NCI-H2107 treated with DMSO at 0.1 percent for 48 hours (cell line): ENCODE measurements around the gene TMEM87A.
A peak's percentile ranks its signal among the peaks of the same experiment; 100 is the strongest.
"Not testable (repeated sequence)": the region's sequence is repeated elsewhere in the genome, so short reads cannot be mapped to it uniquely, and the experiment has no call there.

Experiments
- DNase-seq: peaks from one replicate; lab custom pipeline; 2025; ENCODE audit not compliant: unreplicated experiment; lab: John Stamatoyannopoulos, UW

TMEM87A gene

DNA sequence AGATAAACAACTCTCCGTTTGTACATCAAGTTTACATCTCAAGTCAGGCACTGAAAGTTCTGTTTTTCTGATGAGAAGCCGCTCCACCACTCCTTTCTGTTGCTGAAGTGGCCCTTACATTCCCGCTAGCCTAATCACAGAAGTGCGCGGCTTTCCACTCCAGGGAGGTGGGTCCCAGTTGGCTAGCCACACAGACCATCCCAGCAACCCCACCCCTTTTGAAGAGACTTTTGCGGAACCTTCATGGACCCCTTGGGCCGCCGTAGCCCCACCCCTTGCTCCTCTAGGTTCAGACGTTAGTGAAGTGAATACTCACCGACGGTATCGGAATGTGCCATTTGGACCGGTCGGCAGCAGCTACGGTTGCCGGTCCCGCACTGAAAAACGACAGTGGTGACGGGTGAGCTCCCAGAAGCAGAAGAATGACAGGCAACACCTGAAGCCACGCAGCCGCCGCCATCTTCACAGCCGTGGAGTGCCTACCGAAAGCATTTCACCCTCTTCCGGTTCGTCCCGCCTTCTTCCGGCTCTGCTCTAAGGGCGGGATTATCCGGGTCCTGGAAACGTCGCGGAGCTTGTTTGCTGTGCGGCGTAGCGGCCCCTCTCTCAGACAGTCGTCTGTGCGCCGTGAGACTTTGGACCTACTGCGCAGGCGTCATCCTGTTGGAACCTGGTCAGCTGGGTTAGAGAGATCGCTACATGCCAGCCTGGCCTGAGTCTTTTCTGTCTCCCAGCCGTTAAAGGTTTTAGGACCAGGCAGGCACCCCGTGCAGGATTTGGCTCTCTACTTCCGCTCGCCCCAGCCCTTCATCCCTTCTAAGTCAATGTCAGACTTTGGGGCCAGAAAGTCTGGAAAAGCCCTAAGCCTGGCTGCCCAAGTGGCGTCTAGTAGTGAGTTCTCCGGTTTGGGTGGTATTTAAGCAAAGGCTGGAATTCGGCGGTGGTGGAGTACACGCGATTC lies at the start of gene TMEM87A, which contains the start of gene GANC:
TMEM87A (minus strand) TSS at position 495 of the 961 bp plus-strand sequence; CDS start at position 460, 35 bp downstream.
GANC (plus strand) TSS at position 263 of the 961 bp plus-strand sequence. CDS start 1,281 bp downstream, outside the sequence.
- peak; percentile 83 for DNase-seq

- no peak for DNase-seq
These were observed 46.0 kb upstream of the TMEM87A start for GRCh38 chr15:42319206-42319605.

DNA sequence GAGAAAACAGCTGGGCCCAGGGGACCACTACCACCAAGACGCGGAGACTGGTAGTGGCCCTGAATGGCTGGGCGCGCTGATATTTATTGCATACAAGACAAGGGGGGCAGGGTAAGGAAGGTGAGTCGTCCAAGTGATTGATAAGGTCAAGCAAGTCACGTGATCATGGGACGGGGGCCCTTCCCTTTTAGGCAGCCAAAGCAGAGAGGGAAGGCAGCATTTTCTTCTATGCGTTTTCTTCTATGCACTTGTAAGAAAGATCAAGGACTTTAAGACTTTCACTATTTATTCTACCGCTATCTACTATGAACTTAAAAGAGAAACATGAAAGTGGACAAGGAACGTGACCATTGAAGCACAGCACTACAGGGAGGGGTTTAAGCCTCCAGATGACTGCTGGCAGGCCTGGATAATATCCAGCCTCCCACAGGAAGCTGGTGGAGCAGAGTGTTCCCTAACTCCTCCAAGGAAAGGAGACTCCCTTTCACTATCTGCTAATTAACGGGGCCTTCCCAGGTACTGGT lies 43.1 kb upstream of the TMEM87A start:
- not testable (repeated sequence) for DNase-seq

DNA sequence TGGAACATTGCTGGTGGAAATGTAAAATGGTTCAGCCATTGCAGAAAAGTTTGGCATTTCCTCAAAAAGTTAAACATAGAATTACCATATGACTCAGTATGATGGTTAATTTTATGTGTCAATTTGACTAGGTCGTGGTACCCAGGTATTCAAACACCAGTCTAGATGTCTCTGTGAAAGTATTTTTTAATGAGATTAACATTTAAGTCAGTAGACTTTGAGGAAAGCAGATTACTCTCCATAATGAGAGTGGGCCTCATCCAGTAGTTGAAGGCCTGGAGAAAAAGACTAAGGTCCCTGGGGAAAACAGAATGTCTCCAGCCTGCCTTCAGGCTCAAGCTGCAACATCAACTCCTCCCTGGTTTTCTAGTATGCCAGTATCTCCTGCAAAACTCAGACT lies 42.3 kb upstream of the TMEM87A start:
- DNase-seq: no peak

DNA sequence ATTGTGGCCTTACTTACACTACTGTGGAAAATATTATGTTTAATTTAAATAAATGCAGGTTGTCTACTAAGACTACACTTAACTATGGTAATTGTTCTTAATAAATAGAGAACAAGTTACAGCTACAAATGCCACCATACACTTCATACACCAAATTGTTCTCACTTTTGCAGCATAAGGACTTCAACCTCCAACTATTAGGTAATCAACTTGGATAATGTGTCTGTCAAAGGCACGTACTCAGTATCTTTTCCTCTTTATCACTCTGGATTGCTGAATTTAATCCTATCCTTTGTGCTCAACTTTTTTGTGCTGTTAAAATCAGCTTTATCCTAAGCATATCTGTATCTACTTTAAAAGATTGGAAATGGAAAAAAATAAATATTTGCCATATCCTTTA lies 41.6 kb upstream of the TMEM87A start:
- DNase-seq: no peak

- no peak for DNase-seq
These were observed 40.2 kb upstream of the TMEM87A start for GRCh38 chr15:42313463-42313862.

DNA sequence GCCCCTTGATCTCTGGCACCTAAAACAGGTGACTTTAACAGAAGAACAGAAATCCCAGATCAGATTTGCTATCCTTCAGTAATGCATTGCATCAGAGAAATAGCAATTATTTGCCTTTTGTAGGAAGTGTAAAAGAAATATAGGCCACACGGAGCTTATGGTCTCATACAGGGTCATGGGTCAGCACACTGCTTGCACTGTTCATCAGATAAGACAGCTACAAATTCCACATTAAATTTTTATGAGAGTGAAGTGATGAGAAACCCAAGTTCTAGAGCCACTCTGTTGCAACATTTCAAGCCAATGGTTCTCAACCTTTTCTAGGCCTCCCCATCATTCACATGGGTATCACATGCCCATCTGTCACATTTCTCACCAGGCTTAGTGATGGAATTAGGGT lies 33.4 kb upstream of the TMEM87A start:
- no peak for DNase-seq

- not testable (repeated sequence) for DNase-seq
These were observed 27.8 kb upstream of the TMEM87A start for GRCh38 chr15:42301004-42301403.

GRCh38 chr15:42289166-42289565 lies 15.9 kb upstream of the TMEM87A start:
- DNase-seq: no peak

GRCh38 chr15:42287931-42288330 lies 14.7 kb upstream of the TMEM87A start:
- no peak for DNase-seq

- no peak for DNase-seq
These were observed 13.3 kb upstream of the TMEM87A start for GRCh38 chr15:42286445-42287029.

GRCh38 chr15:42285034-42285433 lies 11.8 kb upstream of the TMEM87A start:
- DNase-seq: no peak

GRCh38 chr15:42284551-42284950 lies 11.3 kb upstream of the TMEM87A start:
- no peak for DNase-seq

DNA sequence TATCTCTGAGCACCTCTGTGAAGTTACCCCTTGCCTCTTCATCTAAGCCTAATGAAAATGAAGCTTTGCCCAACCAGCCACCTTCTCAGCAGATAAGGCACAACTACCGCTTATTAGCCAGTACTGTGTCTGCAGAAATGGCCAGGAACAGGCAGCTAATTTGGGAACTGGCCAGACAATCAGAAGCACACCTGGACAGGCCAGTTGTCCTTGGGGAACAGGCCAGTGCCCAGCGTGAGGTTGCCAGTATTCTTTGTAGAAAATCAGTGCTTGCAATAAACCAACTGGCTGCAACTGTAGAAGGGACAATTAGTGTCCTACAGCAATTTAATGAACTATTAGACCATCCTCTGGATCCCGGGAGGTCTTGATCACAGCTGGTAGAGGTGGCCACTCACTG lies 10.4 kb upstream of the TMEM87A start:
- no peak for DNase-seq

DNA sequence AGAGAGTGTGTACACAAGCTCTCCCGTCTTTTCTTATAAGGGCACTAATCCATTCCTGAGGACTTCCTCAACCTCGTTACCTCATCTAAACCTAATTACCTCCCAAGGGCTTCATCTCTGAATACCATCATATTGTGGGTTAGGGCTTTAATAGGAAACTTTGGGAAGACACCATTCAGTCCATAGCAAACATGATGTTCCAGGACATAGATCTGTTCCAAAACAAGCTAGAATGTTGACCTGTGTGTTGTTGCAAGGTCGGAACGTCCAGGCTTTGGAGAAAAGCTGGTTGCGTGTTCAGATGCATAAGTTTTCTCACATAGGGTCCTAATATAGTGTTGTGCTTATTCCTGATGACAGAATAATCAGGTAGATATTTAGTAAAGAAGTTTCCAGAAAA lies 9.7 kb upstream of the TMEM87A start:
- DNase-seq: no peak

DNA sequence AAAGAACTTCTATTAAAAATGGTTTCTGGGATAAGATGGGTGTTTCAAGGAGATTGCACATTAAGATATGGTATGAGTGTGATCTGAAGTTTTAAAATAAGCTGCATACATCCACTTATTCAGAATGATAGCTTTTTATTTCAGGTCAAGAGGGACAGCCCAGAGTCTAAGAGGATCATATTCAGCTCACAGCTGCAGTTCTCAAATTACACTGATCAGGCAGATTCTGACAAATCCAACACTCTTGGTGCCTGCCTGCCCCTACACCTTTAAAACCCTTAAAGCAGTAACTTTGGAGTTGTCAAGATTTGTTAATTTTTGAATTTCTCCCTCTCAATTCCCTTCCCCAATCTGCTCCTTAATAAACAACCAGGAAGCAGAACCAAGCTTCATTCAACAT lies 9.1 kb upstream of the TMEM87A start:
- no peak for DNase-seq

DNA sequence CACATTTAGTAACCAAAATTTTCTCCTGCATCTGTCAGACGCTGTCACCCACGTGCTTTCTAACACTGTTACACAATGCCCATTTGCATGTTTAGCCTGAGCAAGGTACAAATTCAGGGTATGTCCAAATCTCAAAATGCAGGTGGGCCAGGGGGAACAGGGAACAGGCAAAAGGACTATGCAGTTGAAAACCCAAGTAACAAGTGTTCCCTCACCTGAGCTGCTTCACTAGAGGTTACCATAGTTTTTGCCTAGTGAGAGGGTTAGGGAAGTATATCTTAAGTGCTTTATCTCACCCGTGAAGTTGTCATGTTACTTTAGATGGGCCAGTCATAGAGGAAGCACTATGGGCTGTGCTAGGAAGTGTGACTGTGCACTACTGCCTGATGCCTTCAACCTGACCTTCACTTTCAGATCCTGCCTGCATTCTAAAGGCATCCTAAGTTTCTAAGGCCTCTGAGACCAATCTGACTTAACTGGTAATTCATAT lies 6.0 kb upstream of the TMEM87A start:
- DNase-seq: no peak

GRCh38 chr15:42276762-42277161 lies 3.5 kb upstream of the TMEM87A start:
- DNase-seq: no peak

DNA sequence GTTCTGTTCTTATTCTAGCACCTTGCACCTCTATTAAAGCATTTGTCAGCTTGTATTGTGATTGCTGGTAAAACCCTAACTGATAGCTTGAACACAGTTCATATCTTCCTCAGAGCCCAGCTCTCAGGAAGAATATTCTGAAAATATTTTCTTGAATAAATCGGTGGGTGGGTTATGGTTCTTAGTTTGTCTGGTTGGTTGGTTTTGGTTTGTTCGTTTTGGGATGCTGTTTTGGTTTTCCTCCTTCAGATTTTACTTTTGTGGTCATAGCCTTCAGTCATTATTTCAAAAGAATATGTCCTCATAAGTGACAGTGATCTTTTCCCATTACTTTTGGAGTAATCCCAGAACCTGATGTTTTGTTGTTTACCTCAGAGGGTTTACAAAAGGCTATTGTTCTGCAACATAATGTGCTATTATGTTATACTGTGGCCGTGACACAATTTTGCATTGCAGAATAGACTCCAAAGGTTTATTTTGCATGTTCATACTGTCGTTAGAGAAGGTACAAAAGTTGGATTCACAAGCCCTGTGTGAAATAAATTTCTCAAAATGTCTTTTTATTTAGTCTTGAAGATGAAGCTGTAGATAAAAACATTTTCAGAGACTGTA lies 2.7 kb upstream of the TMEM87A start:
- peak; percentile 26 for DNase-seq

- DNase-seq: no peak
These were observed 1.4 kb upstream of the TMEM87A start for GRCh38 chr15:42274702-42274989.

GRCh38 chr15:42273900-42274701 lies 868 bp upstream of the TMEM87A start:
- DNase-seq: peak; percentile 24
